ENCODE data around the gene PRKN.

- TF ChIP-seq CTCF (conservative IDR thresholded peaks at IDR 0.05; ENCODE audit: low read depth, low read length) (no peak), EZH2 (IDR thresholded peaks at IDR 0.05; ENCODE audit: borderline replicate concordance, low read depth, low read length, poor library complexity, severe bottlenecking) (no peak)
Measured at GRCh38 chr6:161365633-161366032, 1361.9 kb downstream of the PRKN start.

Data from A673 (cell line).